Activated CD8-positive, alpha-beta memory T cell treated with anti-CD3 and anti-CD28 coated beads, Interleukin-2, amount 50 U/mL, for 4 hours (primary cell): ENCODE measurements around the gene EEF1AKMT4.

ENCODE experiments used
- DNase-seq: peaks from one replicate; pipeline ENCODE4 v3.0.0-alpha.2; 2020

EEF1AKMT4 gene

GRCh38 chr3:184305577-184305976 is 56.1 kb downstream of the EEF1AKMT4 start:
- no peak for DNase-seq

- no peak for DNase-seq
Observed at GRCh38 chr3:184306341-184306972, 57.0 kb downstream of the EEF1AKMT4 start.

GRCh38 chr3:184307915-184308314 is 58.4 kb downstream of the EEF1AKMT4 start:
- no peak for DNase-seq
